Heart left ventricle (tissue), 16 donors: ENCODE results near the gene NEDD9. TPM values are rescaled to one million over a fixed set of nuclear protein-coding genes. Genes with fewer than 3 reads are reported as not detected.

ENCODE experiments used
- ATAC-seq, 4 donors: fragments of 200-7000 bp; cut with Tn5 transposase; one replicate each; pipeline ENCODE4 v1.9.1; 2020 to 2022; ENCODE audit warnings: moderate library complexity in 4 of 4, mild to moderate bottlenecking in 3 of 4, moderate number of reproducible peaks in 1 of 4
- DNase-seq, 5 donors: peaks; one replicate each; pipeline ENCODE4 v3.0.0-alpha.2; 2020
- H3K27ac ChIP-seq, 12 donors: fragments of 200-600 bp; sonication (generic) in 4 of 12; one replicate each; pipeline versions ENCODE4 v1.5.0 to v1.8.0; 2016 to 2022; ENCODE audit warnings: mild to moderate bottlenecking in 2 of 12
- H3K27me3 ChIP-seq, 9 donors: fragments of 200-600 bp; sonication (generic) in 2 of 9; one replicate each; pipeline versions ENCODE4 v1.5.1 to v1.8.0; 2016 to 2022; ENCODE audit warnings: mild to moderate bottlenecking in 3 of 9
- H3K36me3 ChIP-seq, 9 donors: fragments of 200-600 bp; sonication (generic) in 2 of 9; one replicate each; pipeline versions ENCODE4 v1.5.0 to v1.8.0; 2018 to 2022; ENCODE audit warnings: mild to moderate bottlenecking in 2 of 9
- H3K4me1 ChIP-seq, 12 donors: fragments of 200-600 bp; sonication (generic) in 4 of 12; one replicate each; pipeline versions ENCODE4 v1.5.0 to v1.8.0; 2016 to 2022; ENCODE audit warnings: mild to moderate bottlenecking in 3 of 12
- H3K4me3 ChIP-seq, 12 donors: fragments of 200-600 bp; sonication (generic) in 4 of 12; one replicate each; pipeline versions ENCODE4 v1.5.0 to v1.8.0; 2017 to 2022; ENCODE audit warnings: mild to moderate bottlenecking in 9 of 12, moderate library complexity in 4 of 12
- H3K9me3 ChIP-seq, 12 donors: fragments of 200-600 bp; sonication (generic) in 4 of 12; one replicate each; pipeline versions ENCODE4 v1.5.0 to v1.8.0; 2016 to 2022; ENCODE audit warnings: mild to moderate bottlenecking in 1 of 12
- POLR2A ChIP-seq, 2 donors: fragments of 450-650 bp; IDR thresholded peaks; one replicate each; pipeline ENCODE4 v1.6.1; 2017; ENCODE audit warnings: antibody characterized with exemption in 2 of 2, mild to moderate bottlenecking in 2 of 2, moderate library complexity in 2 of 2
- WGBS, 4 donors: extraction: QIAGEN DNeasy Blood & Tissue Kit in 2 of 4; methylation state at CpG; one replicate each; pipeline versions ENCODE4 v1.1.5 to v1.1.7; 2013 to 2018; 5-methylcytosine and 5-hydroxymethylcytosine counted together
- intact Hi-C, 10 donors: fragments of 100-400 bp; cut with DNase I; formaldehyde crosslinking; loops; one replicate each; pipeline versions ENCODE4 v1.11.1 to v1.14.2; 2022
- polyA plus RNA-seq, 2 donors: library from polyadenylated mRNA; stranded (reverse); fragments of 200-250 nt; gene quantifications; one replicate each; pipeline ENCODE4 v1.2.3, GENCODE V29; 2013
- total RNA-seq, 9 donors: library from RNA; depleted of rRNA in 2 of 9; stranded (reverse); fragments of >200 nt in 2 of 9; fragmentation: NEBNext Ultra II Directional in 3 of 9; extraction: Animal tissue kit (Norgen Biotek cat#: 25700) in 3 of 9; gene quantifications; one replicate each; pipeline versions ENCODE4 v1.1.0 to v1.2.4, GENCODE V29; 2016 to 2023
- TF ChIP-seq, protein P1 (sequence below), 12 donors: fragments of 200-600 bp; sonication (generic) in 4 of 12; IDR thresholded peaks; one replicate each; pipeline versions ENCODE4 v1.5.0 to v1.8.0; 2018 to 2022; ENCODE audit warnings: antibody characterized with exemption in 12 of 12, mild to moderate bottlenecking in 5 of 12
- donor health status: ischemic (EF 13 %, LVEDD 7.1; RV severe dilation, severe dysfunction).
- donor health status: healthy with polysubstance abuse.
- donor health status: DM: no; HTN: yes; CAD: no.
- donor health status: DM: no; HTN: no; CAD: no.
- donor health status: ischemic (EF 25% LVEDD 6.9; RV normal size, moderate dysfunction).
- donor health status: ischemic (EF 25% LVEDD 5.7; RV mildly dilated, moderate dysfunction).
- donor health status: healthy.
- donor health status: DM: yes; HTN: yes; CAD: no.
- donor health status: ischemic (EF 35%, LVEDD 5.7; RV mildly dilated, moderate dysfunction).
- donor health status: nonischemic (EF 11% LVEDD 7.7; RV severe dilation, severe dysfunction).
- donor health status: DM: yes; HTN: yes; CAD: no.
- donor health status: PGD.
- donor health status: ischemic (EF 29% LVEDD 5.4; RV normal size, mild dysfunction).
- donor health status: nonischemic (EF 23%, LVEDD 6.1; RV moderate dilation, normal function).

The NEDD9 gene
- total and polyA plus RNA-seq, 11 donors = 10.2 to 55.7 (median 20.9) TPM

DNA sequence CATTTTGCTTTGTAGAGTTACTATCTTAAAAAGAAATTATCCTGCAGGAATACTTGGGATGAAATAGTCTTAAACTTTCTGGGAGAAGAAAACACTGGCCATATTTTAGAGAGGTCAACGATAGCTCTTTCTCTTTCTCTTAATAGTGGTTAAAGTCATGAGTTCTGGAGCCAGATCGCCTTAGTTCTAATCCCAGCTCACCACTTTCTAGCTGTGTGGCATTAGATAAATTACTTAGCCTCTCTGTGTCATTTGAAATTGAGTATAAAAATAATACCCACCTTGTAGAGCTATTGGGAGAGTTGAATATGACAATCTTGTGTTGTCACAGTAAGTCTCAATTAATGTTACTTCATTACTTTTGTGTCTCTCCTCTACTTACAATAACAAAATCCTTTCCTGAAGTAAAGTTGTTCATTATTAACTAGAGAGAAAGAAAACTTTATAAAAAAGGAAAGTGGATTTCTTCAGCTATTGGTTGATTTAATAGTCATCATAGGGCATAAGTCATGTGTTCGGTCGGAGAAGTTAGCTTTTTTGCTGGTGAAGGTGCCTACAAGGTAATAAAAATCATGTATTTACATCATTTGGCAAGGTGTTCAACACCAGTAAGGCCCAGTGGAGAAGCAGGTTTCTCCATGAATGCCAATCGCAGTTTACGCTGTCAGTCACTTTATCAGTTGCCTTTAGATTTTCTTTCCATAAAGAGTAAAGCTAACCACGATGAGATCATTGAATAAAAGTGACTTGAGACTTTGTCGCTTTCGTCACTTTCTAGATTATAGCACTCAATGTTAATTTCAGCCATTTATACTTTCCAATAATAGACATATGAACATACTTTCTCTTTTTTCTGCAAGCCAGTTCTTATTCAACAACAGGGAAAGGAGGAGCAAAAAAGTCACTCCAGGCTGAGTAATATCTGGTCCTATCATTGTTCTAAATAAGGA, 2.0 kb downstream of the NEDD9 start:
- no peak for ATAC-seq
- TF ChIP-seq POLR2A (IDR thresholded peaks at IDR 0.05) = no peak
- TF ChIP-seq, protein P1, sequence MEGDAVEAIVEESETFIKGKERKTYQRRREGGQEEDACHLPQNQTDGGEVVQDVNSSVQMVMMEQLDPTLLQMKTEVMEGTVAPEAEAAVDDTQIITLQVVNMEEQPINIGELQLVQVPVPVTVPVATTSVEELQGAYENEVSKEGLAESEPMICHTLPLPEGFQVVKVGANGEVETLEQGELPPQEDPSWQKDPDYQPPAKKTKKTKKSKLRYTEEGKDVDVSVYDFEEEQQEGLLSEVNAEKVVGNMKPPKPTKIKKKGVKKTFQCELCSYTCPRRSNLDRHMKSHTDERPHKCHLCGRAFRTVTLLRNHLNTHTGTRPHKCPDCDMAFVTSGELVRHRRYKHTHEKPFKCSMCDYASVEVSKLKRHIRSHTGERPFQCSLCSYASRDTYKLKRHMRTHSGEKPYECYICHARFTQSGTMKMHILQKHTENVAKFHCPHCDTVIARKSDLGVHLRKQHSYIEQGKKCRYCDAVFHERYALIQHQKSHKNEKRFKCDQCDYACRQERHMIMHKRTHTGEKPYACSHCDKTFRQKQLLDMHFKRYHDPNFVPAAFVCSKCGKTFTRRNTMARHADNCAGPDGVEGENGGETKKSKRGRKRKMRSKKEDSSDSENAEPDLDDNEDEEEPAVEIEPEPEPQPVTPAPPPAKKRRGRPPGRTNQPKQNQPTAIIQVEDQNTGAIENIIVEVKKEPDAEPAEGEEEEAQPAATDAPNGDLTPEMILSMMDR (IDR thresholded peaks at IDR 0.05) = no peak
- Histone ChIP-seq H3K36me3 (no peaks in the 10 kb centered on the region), H3K9me3 (no peaks in the 10 kb centered on the region), H3K27ac (peak overlapping the region; percentile 84 to 94 (median 88)), H3K27me3 (no peaks in the 10 kb centered on the region), H3K4me1 (peaks cover 0 to 60% (median 12%) of the 10 kb centered on the region in 12 donors), H3K4me3 (peak overlapping the region; percentile 30 to 84 (median 71))
- no peak for DNase-seq
- intact Hi-C loops = loop anchor here in 7 of 10 donors (2.0 to 10.0 kb wide), 10 partner anchors 53 to 264 kb away; no protein-coding TSS in a partner anchor
- WGBS, 4 donors = 53 to 59% (median 55%) methylated on average over 9 of the region's 9 CpGs

DNA sequence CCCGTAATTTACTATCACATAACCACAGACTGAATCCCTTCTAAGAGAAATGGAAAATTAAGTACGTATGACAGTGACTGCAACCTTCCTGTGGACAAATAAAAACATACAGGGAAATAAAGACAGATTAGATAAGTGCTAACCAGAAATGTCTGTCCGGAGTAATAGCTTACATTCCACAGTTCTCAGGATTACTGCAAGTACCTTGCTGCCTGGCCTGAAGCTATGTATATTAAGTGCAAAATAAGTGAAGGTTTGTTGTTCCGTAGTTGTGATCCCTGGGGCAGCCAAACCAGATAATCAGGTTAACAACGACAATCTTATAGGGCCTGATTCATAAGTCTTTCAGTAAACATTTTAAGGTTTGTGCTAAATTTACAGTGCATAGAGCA, 2.8 kb downstream of the NEDD9 start:
- DNase-seq (no peak), ATAC-seq (no peak)
- 46 to 62% (median 56%) methylated on average over 5 of the region's 5 CpGs for WGBS, 4 donors
- peak overlapping the region; percentile 84 to 94 (median 88) for H3K27ac ChIP-seq
- peaks cover 0 to 68% (median 13%) of the 10 kb centered on the region in 12 donors for H3K4me1 ChIP-seq
- intact Hi-C loops = loop anchor here in 7 of 10 donors (2.0 to 10.0 kb wide), 10 partner anchors 52 to 265 kb away; no protein-coding TSS in a partner anchor
- TF ChIP-seq POLR2A (IDR thresholded peaks at IDR 0.05) = no peak
- TF ChIP-seq, protein P1 (IDR thresholded peaks at IDR 0.05) = no peak
- no peaks in the 10 kb centered on the region for H3K27me3 ChIP-seq
- H3K9me3 ChIP-seq = no peaks in the 10 kb centered on the region
- H3K36me3 ChIP-seq = no peaks in the 10 kb centered on the region
- H3K4me3 ChIP-seq = peak overlapping the region; percentile 30 to 84 (median 71)

DNA sequence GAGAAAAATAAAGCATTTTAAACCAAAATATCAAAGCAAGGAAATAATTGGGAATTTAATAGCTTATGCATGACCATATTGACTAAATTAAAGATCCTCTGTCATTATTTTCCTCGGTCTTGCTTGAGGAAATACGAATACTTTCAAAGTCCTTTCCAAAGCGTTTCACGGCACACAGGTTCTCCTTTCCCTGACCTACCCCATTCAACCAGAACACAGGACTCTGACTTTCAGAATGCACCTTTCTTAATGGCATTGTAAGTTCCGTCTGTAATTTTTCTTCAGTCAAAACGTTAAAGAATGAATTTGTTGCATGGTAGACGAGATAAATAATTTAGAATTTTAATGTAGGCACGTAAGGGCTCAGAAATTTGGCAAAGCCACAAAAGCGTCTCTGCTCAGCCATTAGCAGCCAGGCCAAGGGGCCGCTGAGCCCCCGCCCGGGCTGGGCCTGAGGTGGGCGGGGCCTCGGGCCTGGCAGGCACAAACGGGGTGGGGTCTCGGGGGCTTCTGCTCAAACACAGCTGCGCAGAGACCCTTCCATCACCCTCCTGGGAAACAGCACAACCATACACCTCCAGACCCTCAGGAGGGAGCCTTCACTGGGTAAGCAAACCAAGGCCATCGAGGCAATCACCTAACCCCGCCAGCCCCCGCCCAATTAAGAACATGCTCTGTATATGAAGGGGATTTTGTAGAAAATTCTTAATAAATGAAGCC, 3.4 kb downstream of the NEDD9 start:
- DNase-seq = no peak
- intact Hi-C loops = loop anchor here in 1 of 10 donors (10.0 kb wide), 1 partner anchor 136 kb away; no protein-coding TSS in a partner anchor

More for the DNA sequence above, 3.4 kb downstream of the NEDD9 start:
- 39 to 54% (median 41%) methylated on average over 20 of the region's 20 CpGs for WGBS, 4 donors
- Histone ChIP-seq H3K36me3 (no peaks in the 10 kb centered on the region), H3K9me3 (no peaks in the 10 kb centered on the region), H3K27me3 (no peaks in the 10 kb centered on the region), H3K4me1 (peaks cover 0 to 72% (median 16%) of the 10 kb centered on the region in 12 donors), H3K27ac (peak overlapping the region; percentile 84 to 94 (median 88)), H3K4me3 (peak overlapping the region; percentile 21 to 84 (median 71))
- ATAC-seq = no peak
- TF ChIP-seq POLR2A (IDR thresholded peaks at IDR 0.05) = peak in 1 of 2 donors; percentile 18
- TF ChIP-seq, protein P1 (IDR thresholded peaks at IDR 0.05) = no peak
